ENCODE measurements around the gene LARP7.
A peak's percentile ranks its signal among the peaks of the same experiment; 100 is the strongest.
"Not testable (repeated sequence)": the region's sequence is repeated elsewhere in the genome, so short reads cannot be mapped to it uniquely, and the experiment has no call there.

The LARP7 gene

GRCh38 chr4:112636688-112637551 lies at the start of gene LARP7, which contains the start of gene ZGRF1:
Gene LARP7 (plus strand): TSS chr4:112637143. CDS start chr4:112644670, 7,527 bp downstream.
Gene ZGRF1 (minus strand): TSS chr4:112636909. CDS start chr4:112633176, 3,733 bp downstream.
- peak; percentile 99 for DNase-seq

- DNase-seq, result no peak
Observed at GRCh38 chr4:112589206-112589605, 47.7 kb upstream of the LARP7 start.

- DNase-seq, result no peak
Observed at GRCh38 chr4:112591593-112591992, 45.4 kb upstream of the LARP7 start.

DNA sequence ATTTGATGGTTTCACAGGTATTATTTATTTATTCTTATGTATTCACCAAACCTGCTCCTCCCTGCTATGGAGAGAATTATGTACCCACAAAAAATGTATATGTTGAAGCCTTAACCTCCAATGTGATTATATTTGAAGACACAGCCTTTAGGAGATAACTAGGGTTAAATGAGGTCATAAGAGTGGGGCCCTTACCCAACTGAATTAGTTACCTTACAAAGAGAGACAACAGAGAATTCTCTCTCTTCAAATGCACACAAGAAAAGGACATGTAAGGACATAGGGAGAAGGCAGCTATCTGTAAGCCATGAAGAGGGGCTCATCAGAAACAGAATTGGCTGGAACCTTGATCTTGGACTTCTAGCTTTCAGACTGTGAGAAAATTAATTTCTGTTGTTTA lies 44.2 kb upstream of the LARP7 start:
- DNase-seq, result no peak

DNA sequence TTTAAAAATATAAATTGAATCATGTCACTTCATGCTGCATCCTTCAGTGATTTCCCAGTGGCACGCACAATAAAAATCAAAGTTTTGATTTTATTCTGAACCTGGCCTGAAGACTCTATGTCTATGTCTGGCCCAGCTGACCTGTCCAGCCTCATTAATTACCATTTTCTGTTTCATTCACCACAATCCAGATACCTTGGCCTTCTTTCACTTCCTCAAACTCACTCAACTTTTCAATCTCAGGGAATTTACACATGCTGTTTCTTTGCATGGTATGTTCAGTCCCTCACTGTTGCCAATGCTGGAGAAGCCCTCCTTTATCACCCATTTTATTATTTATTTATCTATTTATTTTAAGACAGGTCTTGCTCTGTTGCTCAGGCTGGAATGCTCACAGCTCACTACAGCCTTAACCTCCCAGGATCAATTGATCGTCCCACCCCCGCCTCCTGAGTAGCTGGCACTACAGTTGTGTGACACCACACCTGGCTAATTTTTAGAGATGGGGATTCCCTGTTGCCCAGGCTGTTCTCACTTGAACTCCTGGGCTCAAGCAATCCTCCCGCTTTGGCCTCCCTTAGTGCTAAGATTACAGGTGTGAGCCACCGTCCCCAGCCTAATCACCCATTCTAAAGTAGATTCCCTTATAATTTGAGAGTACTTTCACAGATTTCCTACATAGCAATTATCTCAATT lies 43.4 kb upstream of the LARP7 start:
- no peak for DNase-seq

DNA sequence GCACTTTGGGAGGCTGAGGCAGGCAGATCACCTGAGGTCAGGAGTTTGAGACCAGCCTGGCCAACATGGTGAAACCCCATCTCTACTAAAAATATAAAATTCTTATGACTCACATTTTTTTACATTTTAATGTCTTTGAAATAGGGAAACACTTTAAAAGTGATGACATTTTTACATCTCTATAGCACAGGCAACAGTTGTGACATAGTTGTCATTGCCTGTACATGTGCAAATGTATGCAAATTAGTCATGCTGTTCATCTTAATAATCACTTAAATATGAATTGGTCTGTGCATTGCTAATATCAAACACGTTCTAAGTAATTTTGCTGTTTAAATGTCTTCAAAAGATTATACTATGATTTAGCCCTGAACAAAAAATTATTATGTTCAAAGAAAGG lies 42.0 kb upstream of the LARP7 start:
- DNase-seq, result no peak

GRCh38 chr4:112604589-112604988 lies 32.4 kb upstream of the LARP7 start:
- DNase-seq, result peak; percentile 47

DNA sequence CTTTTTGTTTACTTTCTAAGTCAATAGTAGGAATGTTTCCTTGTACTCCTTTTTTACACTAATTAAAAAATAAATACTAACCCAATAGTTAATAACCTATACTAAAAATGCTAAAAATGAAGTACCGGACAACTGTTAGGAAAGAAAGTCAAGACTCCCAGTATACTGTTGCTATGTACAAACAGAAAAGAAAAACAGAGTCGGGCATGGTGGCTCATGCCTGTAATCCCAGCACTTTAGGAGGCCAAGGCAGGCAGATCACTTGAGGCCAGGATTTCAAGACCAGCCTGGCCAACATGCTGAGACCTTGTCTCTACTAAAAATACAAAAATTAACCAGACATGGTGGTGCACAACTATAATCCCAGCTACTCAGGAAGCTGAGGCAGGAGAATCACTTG lies 24.1 kb upstream of the LARP7 start:
- not testable (repeated sequence) for DNase-seq

DNA sequence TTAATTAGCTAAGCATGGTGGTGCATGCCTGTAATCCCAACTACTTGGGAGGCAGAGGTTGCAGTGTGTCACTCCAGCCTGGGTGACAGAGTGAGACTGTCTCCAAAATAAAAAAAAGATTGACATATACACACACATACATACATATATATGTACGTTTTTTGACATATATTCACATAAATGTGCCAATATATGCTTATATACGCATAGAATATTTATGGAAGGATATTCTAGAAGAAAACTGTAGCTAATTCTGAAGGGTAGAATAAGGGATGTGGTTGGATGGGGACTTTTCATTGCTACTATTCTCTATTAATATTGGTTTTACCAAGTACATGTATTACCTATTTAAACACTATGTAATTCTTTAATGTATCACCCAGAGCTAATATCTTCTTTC lies 20.0 kb upstream of the LARP7 start:
- DNase-seq, result no peak

- DNase-seq, result no peak
Observed at GRCh38 chr4:112626228-112626627, 10.7 kb upstream of the LARP7 start.

DNA sequence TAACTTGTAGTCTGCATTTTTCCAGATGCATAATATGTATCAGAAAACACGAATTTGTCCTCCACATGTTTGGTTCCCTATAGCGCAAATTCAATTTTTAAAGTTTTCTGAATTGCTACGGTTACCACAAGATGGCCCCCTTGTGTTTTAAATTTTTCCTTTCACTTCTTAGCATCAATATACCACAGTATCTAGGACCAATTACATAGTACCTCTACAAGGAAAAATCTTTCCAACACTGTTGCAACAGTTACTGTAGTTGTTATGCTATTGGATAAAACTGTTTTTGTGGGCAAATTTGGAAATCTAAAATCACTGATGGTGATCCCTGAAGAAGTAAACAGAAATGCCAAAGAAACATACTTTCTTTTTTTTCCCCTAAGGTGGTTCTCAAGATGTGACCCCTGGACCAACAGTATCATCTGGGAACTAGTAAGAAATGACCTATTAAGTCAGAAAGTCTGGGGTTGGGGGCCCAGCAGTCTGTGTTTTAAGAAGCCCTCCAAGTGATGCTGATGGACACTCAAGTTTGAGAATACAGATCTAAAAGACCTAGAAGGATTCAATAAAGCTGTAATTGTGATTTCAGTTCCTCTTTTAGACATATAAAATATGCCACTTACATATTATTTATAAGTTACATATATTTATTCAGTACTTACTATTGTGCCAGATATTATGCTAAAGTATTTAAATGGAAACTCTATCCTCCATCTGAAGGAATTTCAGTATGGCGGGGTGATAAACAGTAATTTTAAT lies 3.3 kb upstream of the LARP7 start:
- DNase-seq, result peak; percentile 49

- DNase-seq, result no peak
Observed at GRCh38 chr4:112637552-112637866, 566 bp downstream of the LARP7 start.

GRCh38 chr4:112642526-112642925 lies 5.6 kb downstream of the LARP7 start:
- no peak for DNase-seq

DNA sequence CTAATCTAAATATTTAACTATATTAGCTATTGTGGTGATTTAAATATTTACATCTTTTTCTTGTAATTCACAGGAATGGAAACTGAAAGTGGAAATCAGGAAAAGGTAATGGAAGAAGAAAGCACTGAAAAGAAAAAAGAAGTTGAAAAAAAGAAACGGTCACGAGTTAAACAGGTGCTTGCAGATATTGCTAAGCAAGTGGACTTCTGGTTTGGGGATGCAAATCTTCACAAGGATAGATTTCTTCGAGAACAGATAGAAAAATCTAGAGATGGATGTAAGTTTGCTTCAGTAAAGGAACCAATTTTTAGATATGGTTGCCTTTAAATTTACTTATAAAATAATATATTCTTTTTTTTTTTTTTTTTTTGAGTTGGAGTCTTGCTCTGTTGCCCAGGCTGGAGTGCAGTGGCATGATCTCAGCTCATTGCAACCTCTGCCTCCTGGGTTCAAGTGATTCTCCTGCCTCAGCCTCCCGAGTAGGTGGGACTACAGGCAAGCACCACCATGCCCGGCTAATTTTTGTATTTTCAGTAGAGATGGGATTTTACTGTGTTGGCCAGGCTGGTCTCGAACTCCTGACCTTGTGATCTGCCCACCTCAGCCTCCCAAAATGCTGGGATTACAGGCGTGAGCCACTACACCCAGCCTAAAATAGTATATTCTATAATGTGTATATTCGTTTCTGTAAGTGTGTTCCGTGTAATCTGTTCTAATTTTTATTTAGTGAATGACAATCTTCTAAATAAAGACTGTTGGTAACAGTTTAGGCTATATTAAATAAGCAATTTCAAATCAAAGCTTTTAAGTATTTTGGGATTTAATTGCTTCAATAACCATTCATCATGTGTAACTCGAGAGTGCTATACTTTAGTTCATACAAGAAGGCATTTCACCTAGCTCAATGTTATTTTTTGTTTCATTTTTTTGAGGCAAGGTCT lies 7.9 kb downstream of the LARP7 start:
- DNase-seq, result not testable (repeated sequence)

GRCh38 chr4:112645541-112646329 lies 8.8 kb downstream of the LARP7 start:
- no peak for DNase-seq

DNA sequence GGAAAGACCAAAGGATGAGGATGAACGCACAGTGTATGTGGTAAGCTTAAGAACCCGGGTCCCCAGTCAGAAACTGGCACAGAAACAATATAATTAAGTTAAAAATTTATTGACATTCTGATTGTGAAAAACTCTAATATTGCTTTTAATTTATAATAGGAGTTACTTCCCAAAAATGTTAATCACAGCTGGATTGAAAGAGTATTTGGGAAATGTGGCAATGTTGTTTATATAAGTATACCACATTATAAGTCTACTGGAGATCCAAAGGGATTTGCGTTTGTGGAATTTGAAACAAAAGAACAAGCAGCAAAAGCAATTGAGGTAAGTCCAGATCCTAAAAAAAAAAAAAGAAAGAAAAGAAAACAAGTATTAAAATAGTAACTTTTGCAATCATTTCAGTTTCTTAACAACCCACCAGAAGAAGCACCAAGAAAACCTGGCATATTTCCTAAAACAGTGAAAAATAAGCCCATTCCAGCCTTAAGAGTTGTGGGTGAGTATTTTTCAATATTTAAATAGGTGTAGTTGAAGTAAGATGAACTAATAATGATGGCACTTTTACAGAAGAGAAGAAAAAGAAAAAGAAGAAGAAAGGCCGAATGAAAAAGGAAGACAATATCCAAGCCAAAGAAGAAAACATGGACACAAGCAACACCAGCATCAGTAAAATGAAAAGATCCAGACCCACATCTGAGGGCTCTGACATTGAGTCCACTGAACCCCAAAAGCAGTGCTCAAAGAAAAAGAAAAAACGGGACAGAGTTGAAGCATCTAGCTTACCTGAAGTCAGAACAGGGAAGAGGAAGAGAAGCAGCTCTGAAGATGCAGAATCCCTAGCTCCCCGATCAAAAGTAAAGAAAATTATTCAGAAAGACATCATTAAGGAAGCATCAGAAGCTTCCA lies 9.9 kb downstream of the LARP7 start:
- DNase-seq, result no peak

GRCh38 chr4:112647785-112648184 lies 10.8 kb downstream of the LARP7 start:
- DNase-seq, result no peak

- DNase-seq, result no peak
Observed at GRCh38 chr4:112648263-112649054, 11.5 kb downstream of the LARP7 start.

- DNase-seq, result no peak
Observed at GRCh38 chr4:112649055-112649408, 12.1 kb downstream of the LARP7 start.

GRCh38 chr4:112650332-112650731 lies 13.4 kb downstream of the LARP7 start:
- no peak for DNase-seq
